HG03039 (cell line): ENCODE results near the gene BIRC6.
"Not testable (repeated sequence)": the region's sequence is repeated elsewhere in the genome, so short reads cannot be mapped to it uniquely, and the experiment has no call there.

Experiments
- ATAC-seq: cut with Tn5 transposase; IDR thresholded peaks from one replicate; pipeline ENCODE4 v1.9.1; 2021; ENCODE audit warnings: mild to moderate bottlenecking, moderate library complexity; ENCODE audit not compliant: unreplicated experiment

The BIRC6 gene, protein sequence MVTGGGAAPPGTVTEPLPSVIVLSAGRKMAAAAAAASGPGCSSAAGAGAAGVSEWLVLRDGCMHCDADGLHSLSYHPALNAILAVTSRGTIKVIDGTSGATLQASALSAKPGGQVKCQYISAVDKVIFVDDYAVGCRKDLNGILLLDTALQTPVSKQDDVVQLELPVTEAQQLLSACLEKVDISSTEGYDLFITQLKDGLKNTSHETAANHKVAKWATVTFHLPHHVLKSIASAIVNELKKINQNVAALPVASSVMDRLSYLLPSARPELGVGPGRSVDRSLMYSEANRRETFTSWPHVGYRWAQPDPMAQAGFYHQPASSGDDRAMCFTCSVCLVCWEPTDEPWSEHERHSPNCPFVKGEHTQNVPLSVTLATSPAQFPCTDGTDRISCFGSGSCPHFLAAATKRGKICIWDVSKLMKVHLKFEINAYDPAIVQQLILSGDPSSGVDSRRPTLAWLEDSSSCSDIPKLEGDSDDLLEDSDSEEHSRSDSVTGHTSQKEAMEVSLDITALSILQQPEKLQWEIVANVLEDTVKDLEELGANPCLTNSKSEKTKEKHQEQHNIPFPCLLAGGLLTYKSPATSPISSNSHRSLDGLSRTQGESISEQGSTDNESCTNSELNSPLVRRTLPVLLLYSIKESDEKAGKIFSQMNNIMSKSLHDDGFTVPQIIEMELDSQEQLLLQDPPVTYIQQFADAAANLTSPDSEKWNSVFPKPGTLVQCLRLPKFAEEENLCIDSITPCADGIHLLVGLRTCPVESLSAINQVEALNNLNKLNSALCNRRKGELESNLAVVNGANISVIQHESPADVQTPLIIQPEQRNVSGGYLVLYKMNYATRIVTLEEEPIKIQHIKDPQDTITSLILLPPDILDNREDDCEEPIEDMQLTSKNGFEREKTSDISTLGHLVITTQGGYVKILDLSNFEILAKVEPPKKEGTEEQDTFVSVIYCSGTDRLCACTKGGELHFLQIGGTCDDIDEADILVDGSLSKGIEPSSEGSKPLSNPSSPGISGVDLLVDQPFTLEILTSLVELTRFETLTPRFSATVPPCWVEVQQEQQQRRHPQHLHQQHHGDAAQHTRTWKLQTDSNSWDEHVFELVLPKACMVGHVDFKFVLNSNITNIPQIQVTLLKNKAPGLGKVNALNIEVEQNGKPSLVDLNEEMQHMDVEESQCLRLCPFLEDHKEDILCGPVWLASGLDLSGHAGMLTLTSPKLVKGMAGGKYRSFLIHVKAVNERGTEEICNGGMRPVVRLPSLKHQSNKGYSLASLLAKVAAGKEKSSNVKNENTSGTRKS (N-terminal part only)

GRCh38 chr2:32356681-32357317 lies at the start of gene BIRC6:
Gene BIRC6 (plus strand): TSS chr2:32357023. CDS start chr2:32357162, 139 bp downstream.
- peak; percentile 84 for ATAC-seq

DNA sequence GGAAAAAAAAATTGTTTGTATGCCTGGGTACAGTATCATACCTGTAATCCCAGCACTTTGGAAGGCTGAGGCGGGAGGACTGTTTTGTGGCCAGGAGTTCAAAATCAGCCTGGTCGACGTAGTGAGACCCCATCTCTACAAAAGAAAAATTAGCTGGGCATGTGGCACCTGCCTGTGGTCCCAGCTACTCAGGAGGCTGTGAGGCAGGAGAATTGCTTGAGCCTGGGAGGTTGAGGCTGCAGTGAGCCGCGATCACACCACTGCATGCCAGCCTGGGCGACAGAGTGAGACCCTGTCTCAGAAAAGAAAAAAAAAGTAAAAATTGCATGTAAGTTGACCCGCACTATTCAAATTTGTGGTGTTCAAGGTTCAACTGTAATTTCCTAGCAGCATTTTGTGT lies 46.2 kb upstream of the BIRC6 start:
- no peak for ATAC-seq

- no peak for ATAC-seq
Measured at GRCh38 chr2:32314886-32315285, 41.9 kb upstream of the BIRC6 start.

DNA sequence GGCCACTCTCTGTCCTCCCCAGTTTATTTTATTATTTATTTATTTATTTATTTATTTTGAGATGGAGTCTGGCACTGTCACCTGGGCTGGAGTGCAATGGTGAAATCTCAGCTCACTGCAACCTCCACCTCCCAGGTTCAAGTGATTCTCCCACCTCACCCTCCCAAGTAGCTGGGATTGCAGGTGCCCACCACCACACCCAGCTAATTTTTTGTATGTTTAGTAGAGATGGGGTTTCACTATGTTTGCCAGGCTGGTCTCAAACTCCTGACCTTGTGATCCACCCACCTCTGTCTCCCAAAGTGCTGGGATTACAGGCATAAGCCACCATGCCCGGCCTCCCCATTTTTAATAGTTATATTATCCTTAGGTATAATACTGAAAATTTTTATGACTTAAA lies 28.1 kb upstream of the BIRC6 start:
- ATAC-seq = not testable (repeated sequence)

DNA sequence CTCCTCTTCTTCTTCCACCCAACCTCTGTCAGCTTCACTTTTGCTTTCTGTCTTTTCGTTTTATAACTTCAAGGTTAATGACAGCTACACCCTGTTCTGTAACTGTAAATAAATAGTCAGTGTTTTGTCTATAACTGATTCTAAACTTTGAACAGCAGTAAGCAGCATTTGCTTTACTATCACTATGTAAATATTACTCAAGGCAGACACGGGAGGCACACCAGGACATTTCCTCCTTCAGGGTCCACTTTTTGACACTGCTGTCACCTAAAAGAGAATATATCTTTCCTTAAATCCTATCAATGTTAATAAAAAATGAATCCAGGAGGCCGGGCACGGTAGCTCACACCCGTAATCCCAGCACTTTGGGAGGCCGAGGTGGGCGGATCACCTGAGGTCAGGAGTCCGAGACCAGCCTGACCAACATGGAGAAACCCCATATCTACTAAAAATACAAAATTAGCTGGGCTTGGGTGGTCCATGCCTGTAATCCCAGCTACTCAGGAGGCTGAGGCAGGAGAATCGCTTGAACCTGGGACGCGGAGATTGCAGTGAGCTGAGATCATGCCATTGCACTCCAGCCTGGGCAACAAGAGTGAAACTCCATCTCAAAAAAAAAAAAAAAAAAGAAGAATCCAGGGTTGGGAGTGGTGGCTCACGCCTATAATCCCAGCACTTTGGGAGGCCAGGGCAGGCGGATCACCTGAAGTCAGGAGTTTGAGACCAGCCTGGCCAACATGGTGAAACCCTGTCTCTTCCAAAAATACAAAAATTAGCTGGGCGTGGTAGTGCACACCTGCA lies 27.4 kb upstream of the BIRC6 start:
- ATAC-seq = not testable (repeated sequence)

- ATAC-seq = no peak
Measured at GRCh38 chr2:32330136-32330535, 26.7 kb upstream of the BIRC6 start.

- no peak for ATAC-seq
Measured at GRCh38 chr2:32342801-32343200, 14.0 kb upstream of the BIRC6 start.

GRCh38 chr2:32350797-32351196 lies 6.0 kb upstream of the BIRC6 start:
- not testable (repeated sequence) for ATAC-seq

DNA sequence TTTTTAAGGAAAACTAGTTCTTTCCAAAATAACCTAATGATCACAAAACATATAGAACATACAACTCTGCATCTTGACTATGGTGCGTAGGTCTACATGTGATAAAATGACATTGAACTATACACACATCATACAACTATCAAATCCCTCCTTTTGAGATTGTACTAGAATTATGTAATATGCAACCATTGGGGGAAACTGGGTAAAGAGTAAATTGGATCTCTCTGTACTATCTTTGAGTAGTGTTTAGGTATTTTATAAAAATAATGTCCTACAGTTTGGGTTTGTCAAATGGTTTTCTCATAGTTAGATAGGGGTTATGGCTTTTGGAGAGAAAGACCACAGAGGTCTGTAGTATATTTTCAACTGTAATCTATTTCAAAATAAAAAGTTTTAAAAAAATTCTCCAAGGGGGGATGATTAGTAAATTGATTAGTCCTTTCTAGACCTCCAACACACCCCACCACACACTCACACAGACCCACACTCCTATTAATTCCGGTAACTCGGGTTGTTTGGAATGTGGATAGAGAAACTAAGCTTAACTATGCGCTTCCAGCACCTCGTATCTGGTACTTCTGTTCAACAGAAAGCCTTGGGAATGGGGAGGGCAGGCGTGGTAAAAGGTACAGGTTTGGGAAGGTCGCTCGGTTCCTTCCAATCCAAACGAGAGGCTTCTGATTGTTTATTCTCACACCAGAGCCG lies 695 bp upstream of the BIRC6 start:
- ATAC-seq = no peak

DNA sequence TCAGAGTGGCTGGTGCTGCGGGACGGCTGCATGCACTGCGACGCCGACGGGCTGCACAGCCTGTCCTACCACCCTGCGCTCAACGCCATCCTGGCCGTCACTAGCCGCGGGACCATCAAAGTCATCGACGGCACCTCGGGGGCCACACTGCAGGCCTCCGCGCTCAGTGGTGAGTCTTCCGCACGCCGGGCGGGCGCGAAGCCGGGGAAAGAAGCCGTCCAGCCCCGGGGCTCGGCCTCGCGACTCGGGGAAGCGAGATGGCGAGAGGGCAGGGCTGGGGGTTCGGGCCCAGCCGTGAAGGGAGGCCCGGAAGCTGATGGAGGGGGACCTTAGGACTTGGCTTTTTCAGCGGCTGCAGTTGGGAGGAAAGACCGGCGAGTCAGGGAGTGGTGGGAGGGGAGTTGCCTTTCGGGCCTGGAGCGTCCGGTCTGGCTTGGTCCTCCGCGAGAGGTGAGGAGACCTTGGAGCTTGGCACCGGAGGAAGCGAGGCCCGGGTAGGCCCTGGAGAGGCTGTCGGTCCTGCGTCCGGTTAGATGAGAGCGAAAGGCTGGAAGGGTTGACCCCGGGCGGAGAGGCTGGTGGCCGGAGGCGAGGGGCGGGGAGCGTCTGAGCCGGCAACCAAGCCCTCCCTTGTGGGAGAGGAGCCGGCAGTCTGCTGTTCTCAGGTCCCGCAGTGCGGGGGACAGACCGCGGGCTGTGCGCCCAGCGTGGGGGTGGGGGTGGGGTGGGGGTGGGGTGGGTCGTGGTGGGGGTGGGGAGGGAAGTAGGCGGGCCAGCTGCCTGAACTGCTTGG lies 691 bp downstream of the BIRC6 start:
- ATAC-seq = peak; percentile 10

DNA sequence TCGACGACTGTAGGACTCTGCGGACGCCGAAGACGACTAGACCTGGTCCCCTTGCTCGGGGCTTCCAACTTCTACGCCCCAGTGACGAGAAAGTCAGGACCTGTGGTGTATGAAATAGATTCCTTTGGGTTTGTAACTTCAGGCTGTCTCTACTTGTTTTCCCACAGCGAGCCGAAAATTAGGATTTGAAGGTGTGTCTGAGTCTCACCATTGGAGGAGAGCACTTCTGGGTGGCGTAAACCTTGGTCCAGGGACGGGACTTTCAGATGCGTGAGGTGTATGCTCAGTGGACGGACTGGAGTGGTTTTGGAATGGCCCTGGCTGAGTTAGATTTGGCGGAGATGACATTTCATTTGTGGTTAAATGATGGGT lies 1.3 kb downstream of the BIRC6 start:
- no peak for ATAC-seq

DNA sequence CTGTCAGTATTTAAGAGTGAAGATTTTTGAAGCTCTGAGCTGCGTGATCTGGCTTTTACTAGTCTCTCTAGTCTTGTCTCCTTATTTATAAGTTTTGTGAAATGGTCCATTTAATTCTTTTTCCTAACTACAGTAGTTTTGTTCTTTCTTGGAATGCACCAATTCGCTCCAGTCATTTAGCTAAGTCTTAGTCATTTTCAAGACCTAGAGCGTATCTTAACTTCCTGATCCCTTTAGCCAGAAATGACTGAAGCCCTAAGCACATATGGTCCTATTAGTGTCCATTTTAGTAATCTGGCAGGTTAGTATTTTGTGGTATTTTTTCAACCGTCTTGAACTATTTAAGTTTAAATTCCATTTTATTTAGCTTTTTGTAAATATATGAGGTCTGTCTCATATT lies 3.6 kb downstream of the BIRC6 start:
- ATAC-seq = no peak

DNA sequence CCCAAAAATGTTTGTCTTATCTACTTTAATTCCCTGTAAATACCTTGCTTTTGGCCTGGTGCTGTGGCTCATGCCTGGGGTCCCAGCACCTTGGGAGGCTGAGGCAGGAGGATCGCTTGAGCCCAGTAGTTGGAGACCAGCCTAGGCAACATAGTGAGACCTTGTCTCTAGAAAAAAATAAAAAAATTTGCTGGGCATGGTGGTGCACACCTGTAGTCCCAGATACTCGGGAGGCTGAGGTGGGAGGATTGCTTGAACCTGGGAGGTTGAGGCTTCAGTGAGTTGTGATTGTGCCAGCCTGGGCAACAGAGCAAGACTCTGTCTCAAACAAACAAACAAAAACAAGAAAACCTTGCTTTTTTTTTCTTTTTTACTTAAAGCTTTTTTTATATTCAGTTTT lies 6.2 kb downstream of the BIRC6 start:
- ATAC-seq = not testable (repeated sequence)

DNA sequence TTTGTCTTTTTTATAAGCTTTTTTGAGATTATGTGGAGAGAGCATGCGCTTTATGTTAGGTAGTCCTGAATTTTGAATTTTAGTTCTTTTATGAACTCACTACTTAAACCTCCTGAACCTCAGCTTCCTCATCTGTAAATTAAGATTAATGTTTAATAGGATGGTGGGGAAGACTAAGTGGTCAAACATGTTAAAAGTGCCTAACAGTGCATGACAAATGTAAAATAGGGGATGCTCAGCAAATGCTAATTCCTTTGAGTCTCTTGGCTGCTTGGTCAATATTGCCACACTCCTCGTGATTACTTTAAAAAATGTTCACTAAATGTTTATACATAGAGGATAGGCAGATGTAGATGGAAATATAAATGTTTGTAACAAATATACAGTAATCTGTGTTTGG lies 6.8 kb downstream of the BIRC6 start:
- ATAC-seq = no peak

GRCh38 chr2:32364290-32364689 lies 7.5 kb downstream of the BIRC6 start:
- ATAC-seq = not testable (repeated sequence)

GRCh38 chr2:32365679-32366078 lies 8.9 kb downstream of the BIRC6 start:
- not testable (repeated sequence) for ATAC-seq

- no peak for ATAC-seq
Measured at GRCh38 chr2:32366595-32366994, 9.8 kb downstream of the BIRC6 start.

- no peak for ATAC-seq
Measured at GRCh38 chr2:32369222-32369621, 12.4 kb downstream of the BIRC6 start.
